ENCODE results near the gene SYNGAP1.

DNA sequence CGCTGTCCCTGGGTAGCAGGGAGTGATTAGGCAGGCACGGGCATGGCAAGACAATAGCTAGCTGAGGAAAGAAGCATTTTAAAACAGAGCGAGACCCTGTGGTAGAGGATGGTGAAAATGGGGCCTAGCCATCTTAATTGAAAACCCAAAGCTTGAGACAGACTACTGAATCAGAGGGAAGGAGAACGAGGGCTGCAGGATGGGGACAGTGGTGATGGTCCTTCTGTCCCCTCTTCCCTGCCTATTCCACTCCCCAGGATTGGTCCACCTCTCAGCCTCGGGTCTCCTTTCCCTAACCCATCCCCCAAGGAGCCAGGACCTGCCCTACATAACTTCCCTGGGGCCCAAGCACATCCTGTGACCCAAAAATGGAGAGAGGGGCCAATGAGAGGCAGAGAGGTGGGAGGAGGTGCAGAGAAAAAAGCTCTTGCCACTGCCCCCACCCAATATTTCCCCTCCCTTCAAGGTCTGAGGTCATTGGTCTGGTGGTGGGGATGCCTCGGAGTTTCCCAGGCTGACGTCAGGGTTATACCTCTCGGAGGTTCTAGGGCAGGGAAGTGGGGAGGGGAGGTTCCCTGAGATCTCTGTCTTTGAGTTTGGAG, 1.1 kb upstream of the SYNGAP1 start:
- TF ChIP-seq, protein P1, sequence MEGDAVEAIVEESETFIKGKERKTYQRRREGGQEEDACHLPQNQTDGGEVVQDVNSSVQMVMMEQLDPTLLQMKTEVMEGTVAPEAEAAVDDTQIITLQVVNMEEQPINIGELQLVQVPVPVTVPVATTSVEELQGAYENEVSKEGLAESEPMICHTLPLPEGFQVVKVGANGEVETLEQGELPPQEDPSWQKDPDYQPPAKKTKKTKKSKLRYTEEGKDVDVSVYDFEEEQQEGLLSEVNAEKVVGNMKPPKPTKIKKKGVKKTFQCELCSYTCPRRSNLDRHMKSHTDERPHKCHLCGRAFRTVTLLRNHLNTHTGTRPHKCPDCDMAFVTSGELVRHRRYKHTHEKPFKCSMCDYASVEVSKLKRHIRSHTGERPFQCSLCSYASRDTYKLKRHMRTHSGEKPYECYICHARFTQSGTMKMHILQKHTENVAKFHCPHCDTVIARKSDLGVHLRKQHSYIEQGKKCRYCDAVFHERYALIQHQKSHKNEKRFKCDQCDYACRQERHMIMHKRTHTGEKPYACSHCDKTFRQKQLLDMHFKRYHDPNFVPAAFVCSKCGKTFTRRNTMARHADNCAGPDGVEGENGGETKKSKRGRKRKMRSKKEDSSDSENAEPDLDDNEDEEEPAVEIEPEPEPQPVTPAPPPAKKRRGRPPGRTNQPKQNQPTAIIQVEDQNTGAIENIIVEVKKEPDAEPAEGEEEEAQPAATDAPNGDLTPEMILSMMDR (IDR thresholded peaks at IDR 0.05; ENCODE audit: insufficient read depth, low read length, poor library complexity, severe bottlenecking), result no peak
- TF ChIP-seq EZH2phosphoT487 (conservative IDR thresholded peaks at IDR 0.05; ENCODE audit: low read length), result no peak
